ENCODE measurements around the gene DIRAS2.

DIRAS2 gene

DNA sequence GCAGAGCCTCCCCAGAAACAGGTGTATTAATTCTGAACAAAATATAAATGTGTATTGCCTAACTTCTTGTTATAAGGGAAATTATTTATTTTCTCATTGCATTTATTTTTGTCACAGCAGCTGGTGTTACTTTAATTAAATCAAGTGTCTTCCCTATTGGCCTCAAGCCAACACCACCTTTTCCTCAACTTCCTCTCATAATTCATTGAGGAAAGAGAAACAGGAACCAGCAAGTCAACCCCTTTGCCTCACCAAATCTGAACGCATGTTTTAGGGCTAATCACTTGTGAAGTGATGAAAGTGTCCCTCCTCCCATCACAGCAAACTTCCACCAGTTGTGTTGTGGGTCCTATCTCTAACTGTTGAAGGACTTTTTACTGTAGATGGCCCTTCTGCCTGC lies 73.1 kb downstream of the DIRAS2 start:
- no peaks in the 10 kb centered on the region for H3K36me3 ChIP-seq (ENCODE audit: control insufficient read depth, insufficient read depth, low read length)
- no peak for DNase-seq (ENCODE audit: extremely low read depth, insufficient read length)

DNA sequence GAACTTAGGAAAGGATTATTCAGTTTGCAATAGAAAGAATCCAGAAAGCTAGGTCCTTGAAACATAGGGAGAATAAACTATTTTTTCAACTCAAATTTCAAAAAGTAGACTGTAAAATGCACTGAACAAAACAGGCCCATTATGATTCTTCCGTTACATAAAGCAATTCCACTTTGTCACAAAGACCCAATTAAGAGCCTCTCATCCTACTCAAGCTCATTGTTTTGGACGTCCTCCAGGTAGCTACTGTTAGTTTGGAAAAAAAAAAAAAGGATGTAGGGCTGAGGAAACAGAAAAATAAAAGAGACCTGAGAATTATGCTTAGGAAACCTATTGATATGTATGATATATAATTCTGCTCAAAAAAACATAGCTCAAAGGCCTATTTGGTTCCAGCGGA lies 74.0 kb downstream of the DIRAS2 start:
- Histone ChIP-seq H3K27me3 (replicated peaks; ENCODE audit: control insufficient read depth, insufficient read depth, low read length) (no peaks in the 10 kb centered on the region; the same call in 1 of the 2 replicates), H3K36me3 (ENCODE audit: control insufficient read depth, insufficient read depth, low read length) (no peaks in the 10 kb centered on the region), H3K4me3 (replicated peaks; ENCODE audit: low read depth, low read length) (no peak overlapping the region)
- TF ChIP-seq, protein P1, sequence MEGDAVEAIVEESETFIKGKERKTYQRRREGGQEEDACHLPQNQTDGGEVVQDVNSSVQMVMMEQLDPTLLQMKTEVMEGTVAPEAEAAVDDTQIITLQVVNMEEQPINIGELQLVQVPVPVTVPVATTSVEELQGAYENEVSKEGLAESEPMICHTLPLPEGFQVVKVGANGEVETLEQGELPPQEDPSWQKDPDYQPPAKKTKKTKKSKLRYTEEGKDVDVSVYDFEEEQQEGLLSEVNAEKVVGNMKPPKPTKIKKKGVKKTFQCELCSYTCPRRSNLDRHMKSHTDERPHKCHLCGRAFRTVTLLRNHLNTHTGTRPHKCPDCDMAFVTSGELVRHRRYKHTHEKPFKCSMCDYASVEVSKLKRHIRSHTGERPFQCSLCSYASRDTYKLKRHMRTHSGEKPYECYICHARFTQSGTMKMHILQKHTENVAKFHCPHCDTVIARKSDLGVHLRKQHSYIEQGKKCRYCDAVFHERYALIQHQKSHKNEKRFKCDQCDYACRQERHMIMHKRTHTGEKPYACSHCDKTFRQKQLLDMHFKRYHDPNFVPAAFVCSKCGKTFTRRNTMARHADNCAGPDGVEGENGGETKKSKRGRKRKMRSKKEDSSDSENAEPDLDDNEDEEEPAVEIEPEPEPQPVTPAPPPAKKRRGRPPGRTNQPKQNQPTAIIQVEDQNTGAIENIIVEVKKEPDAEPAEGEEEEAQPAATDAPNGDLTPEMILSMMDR (IDR thresholded peaks at IDR 0.05; ENCODE audit: insufficient read depth, low read length, poor library complexity, severe bottlenecking): no peak
- DNase-seq (ENCODE audit: extremely low read depth, insufficient read length): no peak

More for the DNA sequence above, 73.1 kb downstream of the DIRAS2 start:
- Histone ChIP-seq H3K27me3 (replicated peaks; ENCODE audit: control insufficient read depth, insufficient read depth, low read length) (no peaks in the 10 kb centered on the region; the same call in 1 of the 2 replicates), H3K4me3 (replicated peaks; ENCODE audit: low read depth, low read length) (no peak overlapping the region)
- TF ChIP-seq, protein P1 (IDR thresholded peaks at IDR 0.05; ENCODE audit: insufficient read depth, low read length, poor library complexity, severe bottlenecking): no peak

DNA sequence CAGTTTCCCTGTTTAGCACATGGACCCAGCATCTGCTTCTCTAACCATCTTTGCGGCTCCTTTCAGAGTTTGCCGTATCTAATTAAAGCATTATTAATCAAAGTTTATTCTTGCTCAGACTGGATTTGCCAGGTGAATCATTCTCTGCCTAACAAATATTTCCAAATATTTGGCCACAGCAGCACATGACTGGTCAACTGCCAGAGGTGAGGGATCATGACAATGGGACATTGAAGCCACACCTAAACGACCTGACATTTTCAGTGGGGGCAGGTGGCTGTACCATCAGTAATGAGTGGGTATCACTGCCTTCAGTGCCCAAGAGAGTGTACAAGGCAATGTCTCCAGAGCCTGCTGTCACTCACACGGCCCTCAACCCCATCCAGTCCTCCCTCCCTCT lies 80.4 kb downstream of the DIRAS2 start:
- no peak for DNase-seq (ENCODE audit: extremely low read depth, insufficient read length)
- TF ChIP-seq, protein P1 (IDR thresholded peaks at IDR 0.05; ENCODE audit: insufficient read depth, low read length, poor library complexity, severe bottlenecking): no peak
- H3K36me3 ChIP-seq (ENCODE audit: control insufficient read depth, insufficient read depth, low read length): no peaks in the 10 kb centered on the region
- no peak overlapping the region for H3K4me3 ChIP-seq (replicated peaks; ENCODE audit: low read depth, low read length)
- no peaks in the 10 kb centered on the region for H3K27me3 ChIP-seq (replicated peaks; ENCODE audit: control insufficient read depth, insufficient read depth, low read length)

Measured in GM06990 (cell line).